Large intestine (tissue), 3 donors: ENCODE measurements around the gene UBE2L5. TPM values are rescaled to one million over a fixed set of nuclear protein-coding genes. Genes with fewer than 3 reads are reported as not detected.

ENCODE experiments used
- DNase-seq, 2 donors: peaks; one replicate each; pipeline versions ENCODE4 v3.0.0 to v3.0.0-alpha.2; 2013
- H3K27ac ChIP-seq: one replicate; pipeline ENCODE4 v1.5.1; 2013; ENCODE audit warnings: low read length
- H3K27me3 ChIP-seq: 2 replicates; pipeline ENCODE4 v1.6.1; 2013; ENCODE audit warnings: low read length; ENCODE audit not compliant: control insufficient read depth, insufficient read depth
- H3K36me3 ChIP-seq: 2 replicates; pipeline ENCODE4 v1.6.1; 2013; ENCODE audit warnings: low read length; ENCODE audit not compliant: control insufficient read depth, insufficient read depth
- H3K4me1 ChIP-seq: one replicate; pipeline ENCODE4 v1.6.1; 2013; ENCODE audit warnings: low read length; ENCODE audit not compliant: control insufficient read depth, insufficient read depth
- H3K4me3 ChIP-seq: one replicate; pipeline ENCODE4 v1.5.1; 2013; ENCODE audit warnings: low read length
- H3K9me3 ChIP-seq: one replicate; pipeline ENCODE4 v1.6.1; 2013; ENCODE audit warnings: mild to moderate bottlenecking, low read depth, low read length, moderate library complexity; ENCODE audit not compliant: control insufficient read depth
- WGBS: methylation state at CpG from one replicate; pipeline ENCODE4 v1.1.5; 2013; ENCODE audit warnings: low lambda C conversion rate; ENCODE audit not compliant: insufficient coverage; 5-methylcytosine and 5-hydroxymethylcytosine counted together
- polyA plus RNA-seq: library from polyadenylated mRNA; unstranded; fragments of 120-200 nt; gene quantifications from one replicate; pipeline ENCODE4 v1.2.1, GENCODE V29; 2013

Gene UBE2L5
- polyA plus RNA-seq, 1 donor: 0.31 TPM

- no peaks in the 10 kb centered on the region for H3K36me3 ChIP-seq
- H3K4me3 ChIP-seq: no peak overlapping the region
- no peaks in the 10 kb centered on the region for H3K9me3 ChIP-seq
- H3K27me3 ChIP-seq: no peaks in the 10 kb centered on the region
- WGBS: no CpG with 5 or more reads among the region's 9 CpGs
- H3K4me1 ChIP-seq: peaks cover 3% of the 10 kb centered on the region
- no peak overlapping the region for H3K27ac ChIP-seq
- DNase-seq: no peak
Observed at GRCh38 chr13:30391956-30392680, 30.2 kb upstream of the UBE2L5 start.

GRCh38 chr13:30392681-30393045 is 29.6 kb upstream of the UBE2L5 start:
- peaks cover 3% of the 10 kb centered on the region for H3K4me1 ChIP-seq
- no peaks in the 10 kb centered on the region for H3K27me3 ChIP-seq
- no peak for DNase-seq
- no peak overlapping the region for H3K4me3 ChIP-seq
- H3K27ac ChIP-seq: no peak overlapping the region
- H3K36me3 ChIP-seq: no peaks in the 10 kb centered on the region
- no peaks in the 10 kb centered on the region for H3K9me3 ChIP-seq
- 100% methylated on average over 1 of the region's 5 CpGs for WGBS

- peak overlapping the region; percentile 91 for H3K27ac ChIP-seq
- H3K36me3 ChIP-seq: no peaks in the 10 kb centered on the region
- peak in 1 of 2 donors; percentile 72 for DNase-seq
- H3K4me3 ChIP-seq: peak overlapping the region; percentile 53
- H3K27me3 ChIP-seq: no peaks in the 10 kb centered on the region
- H3K9me3 ChIP-seq: no peaks in the 10 kb centered on the region
- peaks cover 18% of the 10 kb centered on the region for H3K4me1 ChIP-seq
- 0% methylated on average over 2 of the region's 7 CpGs for WGBS
Observed at GRCh38 chr13:30394751-30395191, 27.5 kb upstream of the UBE2L5 start.

- 14% methylated on average over 1 of the region's 19 CpGs for WGBS
- peak overlapping the region; percentile 53 for H3K4me3 ChIP-seq
- H3K27ac ChIP-seq: peak overlapping the region; percentile 91
- DNase-seq: peak; percentile 94 to 97
- H3K27me3 ChIP-seq: no peaks in the 10 kb centered on the region
- H3K4me1 ChIP-seq: peaks cover 24% of the 10 kb centered on the region
- H3K36me3 ChIP-seq: no peaks in the 10 kb centered on the region
- H3K9me3 ChIP-seq: no peaks in the 10 kb centered on the region
Observed at GRCh38 chr13:30395192-30396158, 26.8 kb upstream of the UBE2L5 start.

- Histone ChIP-seq H3K36me3 (no peaks in the 10 kb centered on the region), H3K9me3 (no peaks in the 10 kb centered on the region), H3K27ac (no peak overlapping the region), H3K4me1 (peaks cover 25% of the 10 kb centered on the region), H3K4me3 (no peak overlapping the region), H3K27me3 (no peaks in the 10 kb centered on the region)
- WGBS: 30% methylated on average over 4 of the region's 8 CpGs
- peak in 1 of 2 donors; percentile 49 for DNase-seq
Observed at GRCh38 chr13:30396434-30397075, 25.7 kb upstream of the UBE2L5 start.

GRCh38 chr13:30398601-30399072 is 23.7 kb upstream of the UBE2L5 start:
- Histone ChIP-seq H3K27ac (peak overlapping the region; percentile 68), H3K9me3 (no peaks in the 10 kb centered on the region), H3K36me3 (no peaks in the 10 kb centered on the region), H3K4me1 (peaks cover 25% of the 10 kb centered on the region), H3K4me3 (no peak overlapping the region), H3K27me3 (no peaks in the 10 kb centered on the region)
- no CpG with 5 or more reads among the region's 7 CpGs for WGBS
- peak; percentile 44 to 82 for DNase-seq

GRCh38 chr13:30400376-30400775 is 21.9 kb upstream of the UBE2L5 start:
- DNase-seq: peak; percentile 49 to 79
- Histone ChIP-seq H3K4me3 (no peak overlapping the region), H3K27me3 (no peaks in the 10 kb centered on the region), H3K9me3 (no peaks in the 10 kb centered on the region), H3K27ac (peak overlapping the region; percentile 36), H3K36me3 (no peaks in the 10 kb centered on the region), H3K4me1 (peaks cover 25% of the 10 kb centered on the region)
- no CpG with 5 or more reads among the region's 2 CpGs for WGBS

- no peak overlapping the region for H3K4me3 ChIP-seq
- H3K27ac ChIP-seq: no peak overlapping the region
- peaks cover 23% of the 10 kb centered on the region for H3K4me1 ChIP-seq
- 88% methylated on average over 4 of the region's 5 CpGs for WGBS
- H3K9me3 ChIP-seq: no peaks in the 10 kb centered on the region
- no peaks in the 10 kb centered on the region for H3K36me3 ChIP-seq
- no peak for DNase-seq
- no peaks in the 10 kb centered on the region for H3K27me3 ChIP-seq
Observed at GRCh38 chr13:30401347-30401746, 20.9 kb upstream of the UBE2L5 start.

- DNase-seq: no peak
- no peaks in the 10 kb centered on the region for H3K9me3 ChIP-seq
Observed at GRCh38 chr13:30403456-30403855, 18.8 kb upstream of the UBE2L5 start.

GRCh38 chr13:30404207-30404606 is 18.1 kb upstream of the UBE2L5 start:
- no peaks in the 10 kb centered on the region for H3K27me3 ChIP-seq
- H3K9me3 ChIP-seq: no peaks in the 10 kb centered on the region
- H3K27ac ChIP-seq: no peak overlapping the region
- 94% methylated on average over 4 of the region's 5 CpGs for WGBS
- no peak for DNase-seq
- H3K4me3 ChIP-seq: no peak overlapping the region
- peaks cover 19% of the 10 kb centered on the region for H3K4me1 ChIP-seq
- no peaks in the 10 kb centered on the region for H3K36me3 ChIP-seq

More at GRCh38 chr13:30403456-30403855, 18.8 kb upstream of the UBE2L5 start:
- Histone ChIP-seq H3K36me3 (no peaks in the 10 kb centered on the region), H3K27ac (no peak overlapping the region), H3K4me3 (no peak overlapping the region), H3K27me3 (no peaks in the 10 kb centered on the region), H3K4me1 (peaks cover 20% of the 10 kb centered on the region)
- WGBS: no CpG with 5 or more reads among the region's 6 CpGs
